ENCODE data around the gene ROGDI. TPM values are rescaled to one million over a fixed set of nuclear protein-coding genes. Genes with fewer than 3 reads are reported as not detected.
A peak's percentile ranks its signal among the peaks of the same experiment; 100 is the strongest.

The ROGDI gene
- polyA plus RNA-seq, 2 of the 4 experiments (the other 2 are of a cell fraction), result 7.2 to 15.1 TPM

DNA sequence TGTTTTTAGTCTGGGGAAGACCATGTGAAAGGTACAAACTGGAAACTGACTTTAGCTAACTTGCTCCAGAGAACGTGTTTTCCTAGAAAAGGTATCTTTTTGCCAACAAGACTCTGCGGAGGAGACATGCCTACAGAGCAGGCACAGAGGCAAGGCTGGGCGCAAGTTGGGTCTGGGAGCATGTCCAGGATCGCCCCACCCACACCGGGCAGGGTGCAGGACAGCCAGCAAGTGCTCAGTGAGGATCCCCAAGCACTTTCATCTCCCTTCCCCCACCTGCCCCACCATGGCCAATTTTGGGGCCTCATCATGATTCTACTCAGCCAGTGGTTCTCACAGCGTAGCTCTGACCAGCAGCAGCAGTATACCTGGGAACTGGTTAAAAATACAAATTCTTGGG lies 18.2 kb upstream of the ROGDI start:
- ATAC-seq (no peak), DNase-seq (ENCODE audit: low read depth in 1 of 2, low spot score in 1 of 2) (no peak), FAIRE-seq (no peak)
- POLR2A ChIA-PET, result no interaction called here
- Histone ChIP-seq H3K4me1 (no peaks in the 10 kb centered on the region), H3K4me3 (no peak overlapping the region), H3K4me2 (no peak overlapping the region), H3K27ac (no peak overlapping the region), H3K9me3 (no peaks in the 10 kb centered on the region)
- no peak for TF ChIP-seq BCL3 (IDR thresholded peaks at IDR 0.05)
- no peak for TF ChIP-seq MAFK (IDR thresholded peaks at IDR 0.05; ENCODE audit: partially characterized antibody)
- no peak for TF ChIP-seq ESRRA (IDR thresholded peaks at IDR 0.05; ENCODE audit: borderline replicate concordance, low read length)
- TF ChIP-seq TFCP2L1 (CRISPR knock-in tag; IDR thresholded peaks at IDR 0.05), result no peak
- TF ChIP-seq HOXA7 (CRISPR knock-in tag; IDR thresholded peaks at IDR 0.05), result no peak
- TF ChIP-seq RCOR1 (IDR thresholded peaks at IDR 0.05; ENCODE audit: low read depth, low read length), result no peak
- TF ChIP-seq GATA3 (IDR thresholded peaks at IDR 0.05; ENCODE audit: borderline replicate concordance), result no peak
- no peak for TF ChIP-seq EHMT2 (IDR thresholded peaks at IDR 0.05; ENCODE audit: low read depth)
- TF ChIP-seq, protein P1, sequence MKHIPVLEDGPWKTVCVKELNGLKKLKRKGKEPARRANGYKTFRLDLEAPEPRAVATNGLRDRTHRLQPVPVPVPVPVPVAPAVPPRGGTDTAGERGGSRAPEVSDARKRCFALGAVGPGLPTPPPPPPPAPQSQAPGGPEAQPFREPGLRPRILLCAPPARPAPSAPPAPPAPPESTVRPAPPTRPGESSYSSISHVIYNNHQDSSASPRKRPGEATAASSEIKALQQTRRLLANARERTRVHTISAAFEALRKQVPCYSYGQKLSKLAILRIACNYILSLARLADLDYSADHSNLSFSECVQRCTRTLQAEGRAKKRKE (CRISPR knock-in tag; IDR thresholded peaks at IDR 0.05; ENCODE audit: low read depth), result no peak
- TF ChIP-seq JUN (IDR thresholded peaks at IDR 0.05), result no peak
- TF ChIP-seq CBX8 (IDR thresholded peaks at IDR 0.05), result no peak
- TF ChIP-seq RFX5 (IDR thresholded peaks at IDR 0.05), result no peak
- no peak for TF ChIP-seq ELK1 (IDR thresholded peaks at IDR 0.05; ENCODE audit: low read depth, low read length)
- TF ChIP-seq FOSL2 (IDR thresholded peaks at IDR 0.05), result no peak
- no peak for TF ChIP-seq FOSL2 (CRISPR knock-in tag; IDR thresholded peaks at IDR 0.05)
- no peak for TF ChIP-seq FOXS1 (CRISPR knock-in tag; IDR thresholded peaks at IDR 0.05)
- no peak for TF ChIP-seq JUNB (IDR thresholded peaks at IDR 0.05)
- TF ChIP-seq HOXB13 (CRISPR knock-in tag; IDR thresholded peaks at IDR 0.05; ENCODE audit: low read depth), result no peak
- TF ChIP-seq POLR2A (IDR thresholded peaks at IDR 0.05; ENCODE audit: low read length), result no peak
- 87% methylated on average over 6 of the region's 6 CpGs for WGBS (ENCODE audit: missing lambda C conversion rate)
- CTCF ChIA-PET, result interaction anchor here (0.8 to 1.1 kb wide), 2 partner anchors 8 to 70 kb away, joined by 3 to 5 read pairs; no protein-coding TSS in a partner anchor

DNA sequence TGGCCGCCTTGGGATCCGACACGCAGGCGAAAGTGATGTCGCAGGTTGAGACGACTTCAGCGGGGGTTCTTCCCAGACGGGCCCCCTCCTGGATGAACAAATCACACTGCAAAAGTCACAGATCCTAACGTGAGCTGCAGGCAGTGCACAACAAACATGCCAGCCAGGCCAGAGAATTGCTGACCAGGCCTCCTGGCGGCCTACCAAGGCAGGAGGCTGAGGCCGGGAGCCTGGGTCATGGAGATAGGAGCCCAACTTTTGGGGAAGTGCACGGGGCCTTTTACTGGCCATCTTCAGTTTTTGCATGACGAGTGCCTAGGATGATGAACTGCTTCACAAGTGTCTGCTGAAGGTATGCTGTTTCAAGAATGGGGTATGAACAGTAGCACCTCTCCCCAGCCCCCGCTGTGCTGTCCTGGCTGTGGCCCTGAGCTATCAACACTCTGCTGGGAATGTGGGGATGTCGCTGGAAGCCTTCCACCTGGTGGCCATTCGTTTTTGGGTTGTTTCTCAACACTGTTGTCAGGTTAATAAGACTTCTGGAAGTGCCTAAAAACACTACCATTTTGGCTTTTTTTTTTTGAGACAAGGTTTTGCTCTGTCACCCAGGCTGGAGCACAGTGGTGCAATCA lies 12.2 kb upstream of the ROGDI start:
- WGBS (ENCODE audit: missing lambda C conversion rate), result 85% methylated on average over 16 of the region's 16 CpGs
- Histone ChIP-seq H3K4me2 (no peak overlapping the region), H3K4me3 (no peak overlapping the region), H3K9me3 (no peaks in the 10 kb centered on the region), H3K27ac (no peak overlapping the region), H3K4me1 (no peaks in the 10 kb centered on the region)
- TF ChIP-seq ZNF302 (CRISPR knock-in tag; IDR thresholded peaks at IDR 0.05), result no peak
- TF ChIP-seq CHD2 (IDR thresholded peaks at IDR 0.05; ENCODE audit: low read length, partially characterized antibody), result no peak
- no peak for TF ChIP-seq CBX8 (IDR thresholded peaks at IDR 0.05)
- TF ChIP-seq FOSL2 (IDR thresholded peaks at IDR 0.05), result no peak
- no peak for TF ChIP-seq FOSL2 (CRISPR knock-in tag; IDR thresholded peaks at IDR 0.05)
- no peak for TF ChIP-seq TP53 (CRISPR knock-in tag; IDR thresholded peaks at IDR 0.05)
- no peak for TF ChIP-seq KDM5A (IDR thresholded peaks at IDR 0.05)
- TF ChIP-seq FOSB (CRISPR knock-in tag; IDR thresholded peaks at IDR 0.05), result no peak
- no peak for TF ChIP-seq RCOR1 (IDR thresholded peaks at IDR 0.05; ENCODE audit: low read depth, low read length)
- ChIA-PET CTCF (interaction anchor here (0.6 to 2.2 kb wide), 4 partner anchors 13 to 307 kb away, joined by 3 to 8 read pairs (median 5); partner anchors contain the start of gene ROGDI), POLR2A (interaction anchor here (0.7 kb wide), 1 partner anchor 120 kb away, joined by 3 read pairs; no protein-coding TSS in a partner anchor)
- FAIRE-seq, result no peak
- no peak for DNase-seq (ENCODE audit: low read depth in 1 of 2, low spot score in 1 of 2)
- peak; percentile 38 to 51; a peak in 2 of 6 replicates for ATAC-seq

Measured in A549 (cell line).